Kidney (tissue), 14 donors: ENCODE measurements around the gene TRPM3. TPM values are rescaled to one million over a fixed set of nuclear protein-coding genes. Genes with fewer than 3 reads are reported as not detected.
"Not testable (repeated sequence)": the region's sequence is repeated elsewhere in the genome, so short reads cannot be mapped to it uniquely, and the experiment has no call there.

Experiments used
- DNase-seq, 5 donors: peaks; one replicate each; pipeline ENCODE4 v3.0.0-alpha.2; 2013 to 2020
- FAIRE-seq: peaks from 2 replicates; lab custom pipeline; 2012; peaks lifted over from hg19 to GRCh38; lab: Jason Lieb, UNC
- H3K27ac ChIP-seq, 2 donors: one replicate each; pipeline ENCODE4 v1.7.0; 2013; ENCODE audit warnings: low read depth in 2 of 2, low read length in 2 of 2, inconsistent platforms in 1 of 2
- H3K27me3 ChIP-seq: one replicate; pipeline ENCODE4 v1.7.1; 2013; ENCODE audit warnings: low read length, inconsistent platforms; ENCODE audit not compliant: control insufficient read depth, insufficient read depth
- H3K36me3 ChIP-seq, 3 donors: one replicate each; pipeline versions ENCODE4 v1.7.0 to v1.7.1; 2013; ENCODE audit warnings: low read length in 3 of 3, control low read depth in 1 of 3, inconsistent platforms in 1 of 3; ENCODE audit not compliant: insufficient read depth in 3 of 3, control insufficient read depth in 2 of 3
- H3K4me1 ChIP-seq, 3 donors: one replicate each; pipeline versions ENCODE4 v1.7.0 to v1.7.1; 2013; ENCODE audit warnings: low read length in 3 of 3, inconsistent platforms in 1 of 3, low read depth in 1 of 3; ENCODE audit not compliant: control insufficient read depth in 2 of 3, insufficient read depth in 2 of 3
- H3K4me3 ChIP-seq, 3 donors: one replicate each; pipeline versions ENCODE4 v1.7.0 to v1.8.1; 2013; ENCODE audit warnings: low read length in 3 of 3, control low read depth in 1 of 3, inconsistent platforms in 1 of 3
- H3K9ac ChIP-seq, 3 donors: one replicate each; pipeline versions ENCODE4 v1.7.0 to v1.7.1; 2013; ENCODE audit warnings: low read length in 3 of 3, control low read depth in 1 of 3, inconsistent platforms in 1 of 3
- H3K9me3 ChIP-seq, 3 donors: one replicate each; pipeline versions ENCODE4 v1.7.0 to v1.7.1; 2013; ENCODE audit warnings: low read length in 3 of 3, control low read depth in 1 of 3, inconsistent platforms in 1 of 3; ENCODE audit not compliant: control insufficient read depth in 2 of 3, insufficient read depth in 1 of 3
- intact Hi-C: fragments of 100-400 bp; cut with DNase I; formaldehyde crosslinking; loops from one replicate; pipeline ENCODE4 v1.11.1; 2022
- polyA plus RNA-seq: library from polyadenylated mRNA; stranded (reverse); fragments of 350-450 nt; fragmentation: Illumina TruSeq; extraction: RNeasy Lipid Tissue Mini Kit (QIAGEN cat#74804); gene quantifications from one replicate; pipeline ENCODE4 v1.2.3, GENCODE V29; 2014; ENCODE audit warnings: low read depth, low replicate concordance; ENCODE audit not compliant: insufficient read depth
- total RNA-seq: library from RNA; stranded (reverse); fragmentation: NEBNext Ultra II Directional; extraction: Animal tissue kit (Norgen Biotek cat#: 25700); gene quantifications from one replicate; pipeline ENCODE4 v1.2.1, GENCODE V29; 2021
- TF ChIP-seq, protein P1 (sequence below): IDR thresholded peaks from 3 replicates; pipeline ENCODE4 v1.5.1; 2012; ENCODE audit warnings: mild to moderate bottlenecking, moderate library complexity, borderline replicate concordance; ENCODE audit not compliant: insufficient read depth; ENCODE audit errors: extremely low read depth
- donor health status: control.
- donor health status: control.
- donor health status: control.
- donor health status: control.
- donor health status: control.
- donor health status: DM: yes; HTN: yes; CAD: no.
- donor health status: Normal renal cell carcinoma (clear cell type).

Gene TRPM3
- total and polyA plus RNA-seq, 2 donors from 2014 or later = 8.8 to 11.4 TPM

DNA sequence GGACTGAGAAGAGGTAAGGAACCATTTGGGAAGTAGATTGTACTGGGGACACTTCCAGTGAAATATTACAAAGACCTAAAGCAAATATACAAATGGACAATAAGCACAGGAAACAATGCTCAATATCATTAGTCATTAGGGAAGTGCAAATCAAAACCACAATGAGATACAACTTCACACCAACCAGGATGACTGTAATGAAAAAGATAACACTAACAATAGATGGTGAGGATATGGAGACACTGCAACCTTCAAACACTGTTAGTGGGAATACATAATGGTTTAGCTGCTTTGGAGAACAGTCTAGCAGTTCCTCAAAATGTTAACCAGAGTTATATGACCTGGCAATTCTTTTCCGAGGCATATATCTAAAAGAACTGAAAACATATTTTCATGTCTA, 149.7 kb downstream of the TRPM3 start:
- H3K4me3 ChIP-seq = no peak overlapping the region
- intact Hi-C loops = no loop called here
- H3K36me3 ChIP-seq = no peaks in the 10 kb centered on the region
- DNase-seq (no peak), FAIRE-seq (no peak)
- H3K27me3 ChIP-seq = no peaks in the 10 kb centered on the region
- H3K9ac ChIP-seq = no peak overlapping the region
- no peak overlapping the region for H3K27ac ChIP-seq
- no peaks in the 10 kb centered on the region for H3K4me1 ChIP-seq
- no peaks in the 10 kb centered on the region for H3K9me3 ChIP-seq
- TF ChIP-seq, protein P1, sequence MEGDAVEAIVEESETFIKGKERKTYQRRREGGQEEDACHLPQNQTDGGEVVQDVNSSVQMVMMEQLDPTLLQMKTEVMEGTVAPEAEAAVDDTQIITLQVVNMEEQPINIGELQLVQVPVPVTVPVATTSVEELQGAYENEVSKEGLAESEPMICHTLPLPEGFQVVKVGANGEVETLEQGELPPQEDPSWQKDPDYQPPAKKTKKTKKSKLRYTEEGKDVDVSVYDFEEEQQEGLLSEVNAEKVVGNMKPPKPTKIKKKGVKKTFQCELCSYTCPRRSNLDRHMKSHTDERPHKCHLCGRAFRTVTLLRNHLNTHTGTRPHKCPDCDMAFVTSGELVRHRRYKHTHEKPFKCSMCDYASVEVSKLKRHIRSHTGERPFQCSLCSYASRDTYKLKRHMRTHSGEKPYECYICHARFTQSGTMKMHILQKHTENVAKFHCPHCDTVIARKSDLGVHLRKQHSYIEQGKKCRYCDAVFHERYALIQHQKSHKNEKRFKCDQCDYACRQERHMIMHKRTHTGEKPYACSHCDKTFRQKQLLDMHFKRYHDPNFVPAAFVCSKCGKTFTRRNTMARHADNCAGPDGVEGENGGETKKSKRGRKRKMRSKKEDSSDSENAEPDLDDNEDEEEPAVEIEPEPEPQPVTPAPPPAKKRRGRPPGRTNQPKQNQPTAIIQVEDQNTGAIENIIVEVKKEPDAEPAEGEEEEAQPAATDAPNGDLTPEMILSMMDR = no peak

DNA sequence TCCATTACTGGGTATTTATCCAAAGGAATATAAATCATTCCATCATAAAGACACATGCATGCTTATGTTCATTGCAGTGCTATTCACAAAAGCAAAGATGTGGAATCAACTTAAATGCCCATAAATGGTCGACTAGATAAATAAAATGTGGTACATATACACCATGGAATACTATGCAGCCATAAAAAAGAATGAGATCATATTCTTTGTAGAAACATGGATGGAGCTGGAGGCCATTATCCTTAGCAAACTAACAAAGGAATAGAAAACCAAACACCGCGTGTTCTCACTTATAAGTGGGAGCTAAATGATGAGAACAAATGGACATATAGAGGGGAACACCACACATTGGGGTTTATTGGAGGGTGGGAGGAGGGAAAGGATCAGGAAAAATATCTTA, 155.0 kb downstream of the TRPM3 start:
- H3K27ac ChIP-seq, FAIRE-seq, intact Hi-C loops, DNase-seq, H3K36me3 ChIP-seq, H3K9ac ChIP-seq, H3K27me3 ChIP-seq, H3K9me3 ChIP-seq, H3K4me3 ChIP-seq, H3K4me1 ChIP-seq: not testable (repeated sequence)

DNA sequence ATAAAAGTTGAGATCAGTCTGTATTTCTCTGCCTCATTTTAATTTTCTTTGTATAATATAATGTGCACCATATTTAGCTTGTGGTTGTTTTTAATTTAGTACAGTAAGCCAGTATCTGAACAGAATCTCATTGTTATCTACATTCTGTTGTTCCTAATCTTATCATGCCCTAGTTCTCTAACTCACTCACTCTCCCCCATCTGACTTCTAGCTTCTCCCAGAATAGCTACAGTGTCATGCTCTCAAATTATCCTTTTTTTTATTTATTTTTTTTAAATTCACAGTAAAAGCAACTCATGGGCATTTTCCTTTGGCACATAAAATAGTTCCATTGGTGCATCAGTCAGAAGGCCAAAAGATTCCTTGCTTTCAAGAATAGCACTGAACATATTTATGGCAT, 156.6 kb downstream of the TRPM3 start:
- H3K27me3 ChIP-seq = no peaks in the 10 kb centered on the region
- TF ChIP-seq, protein P1 = no peak
- FAIRE-seq (no peak), DNase-seq (no peak)
- H3K9me3 ChIP-seq = no peaks in the 10 kb centered on the region
- H3K4me3 ChIP-seq = no peak overlapping the region
- intact Hi-C loops = no loop called here
- H3K36me3 ChIP-seq = no peaks in the 10 kb centered on the region
- no peak overlapping the region for H3K27ac ChIP-seq
- no peaks in the 10 kb centered on the region for H3K4me1 ChIP-seq
- H3K9ac ChIP-seq = no peak overlapping the region

DNA sequence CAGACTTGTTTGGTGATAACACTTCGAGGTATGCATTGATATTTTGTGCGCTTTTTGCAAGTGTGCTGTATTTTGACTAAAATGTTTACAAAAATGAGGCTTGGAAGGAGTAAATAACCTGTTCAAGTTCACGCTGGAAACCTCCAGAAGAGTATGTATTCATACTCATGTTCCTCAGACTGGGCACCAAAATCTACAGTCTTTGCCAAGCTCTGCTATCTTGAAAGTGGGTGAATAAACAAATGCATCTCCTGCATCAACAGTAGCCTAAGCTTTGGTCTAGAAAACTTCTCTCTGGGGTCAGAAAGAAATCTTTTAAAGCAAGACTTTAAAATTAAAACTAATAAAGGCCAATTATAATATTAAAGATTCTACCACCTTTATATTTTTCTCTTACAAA, 157.9 kb downstream of the TRPM3 start:
- no peak for FAIRE-seq
- Histone ChIP-seq H3K36me3 (no peaks in the 10 kb centered on the region), H3K27ac (no peak overlapping the region)

More for the DNA sequence above, 157.9 kb downstream of the TRPM3 start:
- TF ChIP-seq, protein P1 = no peak
- DNase-seq = no peak
- H3K4me1 ChIP-seq = no peaks in the 10 kb centered on the region
- H3K4me3 ChIP-seq = no peak overlapping the region
- intact Hi-C loops = no loop called here
- no peaks in the 10 kb centered on the region for H3K9me3 ChIP-seq
- H3K9ac ChIP-seq = no peak overlapping the region
- H3K27me3 ChIP-seq = no peaks in the 10 kb centered on the region
